Osteocyte (in vitro differentiated cells): Measurements from ENCODE around the gene ACAD11. TPM values are rescaled to one million over a fixed set of nuclear protein-coding genes. Genes with fewer than 3 reads are reported as not detected.

ENCODE experiments used
- DNase-seq: peaks from one replicate; pipeline ENCODE4 v3.0.0; 2021; ENCODE audit warnings: mixed read lengths; ENCODE audit not compliant: unreplicated experiment; ENCODE audit errors: extremely low spot score
- H3K27ac Mint-ChIP-seq: one replicate; pipeline ENCODE4 v1.8.0; 2021; ENCODE audit warnings: mild to moderate bottlenecking, mixed read lengths; ENCODE audit not compliant: unreplicated experiment
- H3K27me3 Mint-ChIP-seq: one replicate; pipeline ENCODE4 v1.8.0; 2021; ENCODE audit warnings: mixed read lengths; ENCODE audit not compliant: unreplicated experiment
- H3K36me3 Mint-ChIP-seq: one replicate; pipeline ENCODE4 v1.8.0; 2021; ENCODE audit warnings: mixed read lengths; ENCODE audit not compliant: unreplicated experiment
- H3K4me1 Mint-ChIP-seq: one replicate; pipeline ENCODE4 v1.8.0; 2021; ENCODE audit warnings: mixed read lengths; ENCODE audit not compliant: unreplicated experiment
- H3K4me3 Mint-ChIP-seq: one replicate; pipeline ENCODE4 v1.8.0; 2021; ENCODE audit warnings: mild to moderate bottlenecking, moderate library complexity, mixed read lengths; ENCODE audit not compliant: unreplicated experiment
- H3K9me3 Mint-ChIP-seq: one replicate; pipeline ENCODE4 v1.8.0; 2021; ENCODE audit warnings: mixed read lengths; ENCODE audit not compliant: unreplicated experiment
- total RNA-seq: library from RNA; stranded (reverse); gene quantifications from 2 replicates; pipeline ENCODE4 v1.2.1, GENCODE V29; 2021
- TF ChIP-seq, protein P1 (sequence below): fragments of 200-600 bp; sonication (generic); IDR thresholded peaks from 2 replicates; pipeline ENCODE4 v1.5.0; 2021; ENCODE audit warnings: antibody characterized with exemption, mild to moderate bottlenecking, moderate library complexity

Gene ACAD11
- total RNA-seq, 1 donor from 2014 or later = 22.6 TPM

- TF ChIP-seq, protein P1, sequence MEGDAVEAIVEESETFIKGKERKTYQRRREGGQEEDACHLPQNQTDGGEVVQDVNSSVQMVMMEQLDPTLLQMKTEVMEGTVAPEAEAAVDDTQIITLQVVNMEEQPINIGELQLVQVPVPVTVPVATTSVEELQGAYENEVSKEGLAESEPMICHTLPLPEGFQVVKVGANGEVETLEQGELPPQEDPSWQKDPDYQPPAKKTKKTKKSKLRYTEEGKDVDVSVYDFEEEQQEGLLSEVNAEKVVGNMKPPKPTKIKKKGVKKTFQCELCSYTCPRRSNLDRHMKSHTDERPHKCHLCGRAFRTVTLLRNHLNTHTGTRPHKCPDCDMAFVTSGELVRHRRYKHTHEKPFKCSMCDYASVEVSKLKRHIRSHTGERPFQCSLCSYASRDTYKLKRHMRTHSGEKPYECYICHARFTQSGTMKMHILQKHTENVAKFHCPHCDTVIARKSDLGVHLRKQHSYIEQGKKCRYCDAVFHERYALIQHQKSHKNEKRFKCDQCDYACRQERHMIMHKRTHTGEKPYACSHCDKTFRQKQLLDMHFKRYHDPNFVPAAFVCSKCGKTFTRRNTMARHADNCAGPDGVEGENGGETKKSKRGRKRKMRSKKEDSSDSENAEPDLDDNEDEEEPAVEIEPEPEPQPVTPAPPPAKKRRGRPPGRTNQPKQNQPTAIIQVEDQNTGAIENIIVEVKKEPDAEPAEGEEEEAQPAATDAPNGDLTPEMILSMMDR = no peak
- H3K27me3 Mint-ChIP-seq = no peaks in the 10 kb centered on the region
Observed at GRCh38 chr3:132570016-132570415, 89.6 kb downstream of the ACAD11 start.

DNA sequence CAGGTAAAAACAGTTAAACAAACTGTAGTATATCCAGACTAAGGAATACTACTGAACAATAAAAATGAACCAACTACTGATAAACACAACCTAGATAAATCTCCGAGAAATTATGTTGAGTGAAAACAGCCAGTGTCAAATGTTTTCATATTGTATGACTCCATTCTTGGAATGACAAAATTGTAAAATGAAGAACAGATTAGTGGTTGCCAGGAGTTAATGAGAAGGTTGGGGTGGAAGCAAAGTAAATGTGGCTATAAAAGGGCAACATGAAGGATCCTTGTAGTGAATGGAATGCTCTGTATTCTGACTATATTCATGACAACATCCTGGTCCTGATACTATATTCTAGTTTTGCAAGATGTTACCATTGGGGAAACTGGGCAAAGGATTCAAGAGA lies 90.0 kb downstream of the ACAD11 start:
- H3K4me3 Mint-ChIP-seq = no peak overlapping the region
- no peaks in the 10 kb centered on the region for H3K27me3 Mint-ChIP-seq
- TF ChIP-seq, protein P1 = no peak
- H3K36me3 Mint-ChIP-seq = peaks cover 25% of the 10 kb centered on the region
- peaks cover 21% of the 10 kb centered on the region for H3K4me1 Mint-ChIP-seq
- H3K9me3 Mint-ChIP-seq = no peaks in the 10 kb centered on the region
- H3K27ac Mint-ChIP-seq = peak overlapping the region; percentile 67
- DNase-seq = no peak

More at GRCh38 chr3:132570016-132570415, 89.6 kb downstream of the ACAD11 start:
- DNase-seq = no peak
- peaks cover 21% of the 10 kb centered on the region for H3K4me1 Mint-ChIP-seq
- peak overlapping the region; percentile 67 for H3K27ac Mint-ChIP-seq
- H3K4me3 Mint-ChIP-seq = no peak overlapping the region
- peaks cover 25% of the 10 kb centered on the region for H3K36me3 Mint-ChIP-seq
- H3K9me3 Mint-ChIP-seq = no peaks in the 10 kb centered on the region

- Mint-ChIP-seq H3K36me3 (peaks cover 27% of the 10 kb centered on the region), H3K4me3 (no peak overlapping the region), H3K27ac (peak overlapping the region; percentile 74), H3K9me3 (no peaks in the 10 kb centered on the region), H3K27me3 (no peaks in the 10 kb centered on the region), H3K4me1 (peaks cover 21% of the 10 kb centered on the region)
- DNase-seq = no peak
- TF ChIP-seq, protein P1 = no peak
Observed at GRCh38 chr3:132569153-132569552, 90.5 kb downstream of the ACAD11 start.

DNA sequence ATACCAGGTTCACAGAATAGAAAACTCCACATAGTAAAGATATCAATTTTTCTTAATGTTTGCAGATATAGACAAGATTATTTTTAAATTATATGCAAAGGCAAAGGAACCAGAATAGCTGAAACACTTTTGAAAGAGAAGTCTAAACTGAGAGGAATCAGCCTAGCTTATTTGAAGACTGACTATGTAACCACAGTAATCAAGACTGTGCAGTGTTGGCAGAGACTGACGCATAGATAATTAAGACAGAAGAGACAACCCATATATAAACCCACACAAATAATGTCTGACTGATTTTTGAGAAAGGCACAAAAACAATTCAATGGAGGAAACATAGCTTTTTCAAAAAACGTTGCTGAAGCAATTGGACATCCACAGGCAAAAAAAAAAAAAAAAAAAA lies 91.2 kb downstream of the ACAD11 start:
- no peak overlapping the region for H3K4me3 Mint-ChIP-seq
- no peak overlapping the region for H3K27ac Mint-ChIP-seq
- DNase-seq = no peak
- peaks cover 26% of the 10 kb centered on the region for H3K36me3 Mint-ChIP-seq
- no peaks in the 10 kb centered on the region for H3K9me3 Mint-ChIP-seq
- TF ChIP-seq, protein P1 = no peak
- H3K4me1 Mint-ChIP-seq = peaks cover 19% of the 10 kb centered on the region
- no peaks in the 10 kb centered on the region for H3K27me3 Mint-ChIP-seq

- TF ChIP-seq, protein P1 = no peak
- peaks cover 9% of the 10 kb centered on the region for H3K4me1 Mint-ChIP-seq
- DNase-seq = no peak
- H3K27ac Mint-ChIP-seq = no peak overlapping the region
- H3K9me3 Mint-ChIP-seq = peaks cover 4% of the 10 kb centered on the region
- H3K27me3 Mint-ChIP-seq = no peaks in the 10 kb centered on the region
- peaks cover 19% of the 10 kb centered on the region for H3K36me3 Mint-ChIP-seq
- H3K4me3 Mint-ChIP-seq = no peak overlapping the region
Observed at GRCh38 chr3:132564070-132564465, 95.5 kb downstream of the ACAD11 start.
